ENCODE results near the gene ELK3. TPM values are rescaled to one million over a fixed set of nuclear protein-coding genes. Genes with fewer than 3 reads are reported as not detected.

Gene ELK3
- 17.8 TPM for total RNA-seq (2013)
- polyA plus RNA-seq: 10 to 100 TPM; 12.1 to 14.9 (median 14.6) TPM
- polyA minus RNA-seq: 11.4 and 17.2 TPM in 2 replicates
- total RNA-seq: 71.4 to 622 (median 120) reads per million in 11 experiments

DNA sequence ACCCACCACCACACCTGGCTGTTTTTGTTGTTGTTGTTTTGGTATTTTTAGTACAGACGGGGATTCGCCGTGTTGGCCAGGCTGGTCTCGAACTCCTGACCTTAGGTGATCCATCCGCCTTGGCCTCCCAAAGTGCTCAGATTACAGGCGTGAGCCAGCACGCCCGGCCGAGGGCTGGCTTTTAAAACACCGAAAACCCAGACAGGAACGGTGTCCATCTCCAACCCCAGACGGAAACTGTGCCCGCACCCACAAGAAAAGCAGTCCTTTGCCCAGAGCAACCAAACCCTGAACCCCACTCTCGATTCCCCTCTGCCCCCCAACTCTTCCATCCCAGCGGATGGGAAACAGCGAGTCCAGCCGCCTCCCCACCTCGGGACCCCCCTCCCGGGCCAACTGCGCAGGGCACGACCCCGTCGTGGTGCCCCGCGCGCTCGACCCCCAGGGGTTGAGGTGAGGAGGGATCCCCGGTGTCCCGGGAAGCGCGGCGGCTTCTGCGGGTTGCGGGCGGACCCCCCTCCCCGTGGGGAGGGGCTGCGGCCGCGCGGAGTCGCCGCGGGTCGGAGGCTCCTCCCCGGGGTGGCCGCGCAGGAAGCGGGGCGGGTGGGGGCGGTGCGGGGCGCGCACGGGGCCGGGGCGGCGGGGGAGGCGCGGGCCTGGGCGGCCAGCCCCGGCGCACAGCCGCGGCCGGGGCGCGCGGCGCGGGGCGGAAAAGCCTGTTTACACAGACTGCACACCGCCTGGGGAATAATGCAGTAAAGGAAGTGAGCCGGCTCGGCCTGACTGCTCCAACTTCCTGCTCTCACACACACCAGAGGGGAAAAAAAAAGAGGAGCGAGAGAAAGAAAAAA, at the start of gene ELK3:
Gene ELK3, plus strand, starts transcription at position 651 of the 851 bp plus-strand sequence.
- Mint-ChIP-seq H3K27ac (peak within 1 kb of the TSS; percentile 94 to 99 (median 98)), H3K27me3 (ENCODE audit: low read depth in 3 of 3) (peaks cover 0 to 5% (median 2%) of the 10 kb centered on the region in 3 donors), H3K4me3 (peak within 1 kb of the TSS; percentile 98 to 99), H3K4me1 (peaks cover 34% of the 10 kb centered on the region), H3K9me3 (no peaks in the 10 kb centered on the region), H3K36me3 (peaks cover 0 to 2% of the 10 kb centered on the region in 2 donors)
- H3K4me1 ChIP-seq (ENCODE audit: control insufficient read depth in 1 of 2, insufficient read depth in 2 of 2, low read length in 2 of 2): peaks cover 20 to 32% of the 10 kb centered on the region in 2 donors
- peak; percentile 68 to 82 (median 74) for DNase-seq
- TF ChIP-seq, protein P1, sequence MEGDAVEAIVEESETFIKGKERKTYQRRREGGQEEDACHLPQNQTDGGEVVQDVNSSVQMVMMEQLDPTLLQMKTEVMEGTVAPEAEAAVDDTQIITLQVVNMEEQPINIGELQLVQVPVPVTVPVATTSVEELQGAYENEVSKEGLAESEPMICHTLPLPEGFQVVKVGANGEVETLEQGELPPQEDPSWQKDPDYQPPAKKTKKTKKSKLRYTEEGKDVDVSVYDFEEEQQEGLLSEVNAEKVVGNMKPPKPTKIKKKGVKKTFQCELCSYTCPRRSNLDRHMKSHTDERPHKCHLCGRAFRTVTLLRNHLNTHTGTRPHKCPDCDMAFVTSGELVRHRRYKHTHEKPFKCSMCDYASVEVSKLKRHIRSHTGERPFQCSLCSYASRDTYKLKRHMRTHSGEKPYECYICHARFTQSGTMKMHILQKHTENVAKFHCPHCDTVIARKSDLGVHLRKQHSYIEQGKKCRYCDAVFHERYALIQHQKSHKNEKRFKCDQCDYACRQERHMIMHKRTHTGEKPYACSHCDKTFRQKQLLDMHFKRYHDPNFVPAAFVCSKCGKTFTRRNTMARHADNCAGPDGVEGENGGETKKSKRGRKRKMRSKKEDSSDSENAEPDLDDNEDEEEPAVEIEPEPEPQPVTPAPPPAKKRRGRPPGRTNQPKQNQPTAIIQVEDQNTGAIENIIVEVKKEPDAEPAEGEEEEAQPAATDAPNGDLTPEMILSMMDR (IDR thresholded peaks at IDR 0.05): no peak
- H3K9ac ChIP-seq (ENCODE audit: insufficient read depth, low read length, poor library complexity, severe bottlenecking): peak within 1 kb of the TSS; percentile 99
- H3K79me2 ChIP-seq (ENCODE audit: insufficient read depth, low read length): peaks cover 40% of the 10 kb centered on the region
- H4K20me1 ChIP-seq (ENCODE audit: insufficient read depth, low read length): peaks cover 22% of the 10 kb centered on the region
- intact Hi-C loops (cut with micrococcal nuclease): loop anchor here in 1 of 2 donors (2.0 kb wide), 1 partner anchor 17 kb away; no protein-coding TSS in a partner anchor
- H3K4me2 ChIP-seq (replicated peaks; ENCODE audit: extremely low read depth, low read length, poor library complexity, severe bottlenecking): peak within 1 kb of the TSS; percentile 94
- peak within 1 kb of the TSS; percentile 78 to 100 for H3K27ac ChIP-seq (ENCODE audit: low read depth in 1 of 2, low read length in 2 of 2)
- WGBS (ENCODE audit: insufficient coverage): 11% methylated on average over 25 of the region's 75 CpGs
- H3K9me3 ChIP-seq (replicated peaks in 1 of 2; ENCODE audit: control insufficient read depth in 1 of 2, insufficient read depth in 1 of 2, low read length in 2 of 2): no peaks in the 10 kb centered on the region
- no peaks in the 10 kb centered on the region for H3K27me3 ChIP-seq (ENCODE audit: control insufficient read depth in 2 of 2, insufficient read depth in 2 of 2, low read length in 2 of 2)
- no peaks in the 10 kb centered on the region for H3K36me3 ChIP-seq (replicated peaks in 1 of 2; ENCODE audit: control insufficient read depth in 1 of 2, insufficient read depth in 2 of 2, low read length in 2 of 2)
- H3K4me3 ChIP-seq (replicated peaks in 1 of 3; ENCODE audit: low read depth in 2 of 3, low read length in 3 of 3): peak within 1 kb of the TSS; percentile 82 to 96 (median 82)
- H2AFZ ChIP-seq (ENCODE audit: insufficient read depth, low read depth, low read length, poor library complexity, severe bottlenecking): peak within 1 kb of the TSS; percentile 95

DNA sequence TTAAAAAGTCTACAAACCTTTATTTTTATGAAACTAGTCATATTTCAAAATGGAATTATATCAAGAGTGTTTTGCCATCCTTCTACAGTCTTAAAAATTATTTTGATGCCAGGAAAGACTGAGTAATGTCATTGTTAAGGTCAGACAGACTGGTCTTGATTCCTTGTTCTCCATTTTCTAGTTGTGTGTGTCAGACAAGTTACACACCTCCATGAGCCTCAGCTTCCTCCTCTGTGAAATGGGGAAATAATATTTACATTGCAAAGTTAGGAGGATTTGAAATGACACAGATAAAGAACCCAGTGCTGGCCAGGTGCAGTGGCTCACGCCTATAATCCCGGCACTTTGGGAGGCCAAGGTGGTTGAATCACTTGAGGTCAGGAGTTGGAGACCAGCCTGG, 47.4 kb upstream of the ELK3 start:
- no CpG with 5 or more reads among the region's 2 CpGs for WGBS (ENCODE audit: insufficient coverage)
- Histone ChIP-seq H3K9me3 (replicated peaks in 1 of 2; ENCODE audit: control insufficient read depth in 1 of 2, insufficient read depth in 1 of 2, low read length in 2 of 2) (no peaks in the 10 kb centered on the region), H3K9ac (ENCODE audit: insufficient read depth, low read length, poor library complexity, severe bottlenecking) (no peak overlapping the region), H2AFZ (ENCODE audit: insufficient read depth, low read depth, low read length, poor library complexity, severe bottlenecking) (no peak overlapping the region), H3K4me3 (replicated peaks in 1 of 3; ENCODE audit: low read depth in 2 of 3, low read length in 3 of 3) (no peak overlapping the region), H3K36me3 (replicated peaks in 1 of 2; ENCODE audit: control insufficient read depth in 1 of 2, insufficient read depth in 2 of 2, low read length in 2 of 2) (no peaks in the 10 kb centered on the region), H3K79me2 (ENCODE audit: insufficient read depth, low read length) (no peaks in the 10 kb centered on the region), H3K4me2 (replicated peaks; ENCODE audit: extremely low read depth, low read length, poor library complexity, severe bottlenecking) (no peak overlapping the region), H3K27ac (ENCODE audit: low read depth in 1 of 2, low read length in 2 of 2) (no peak overlapping the region), H3K4me1 (ENCODE audit: control insufficient read depth in 1 of 2, insufficient read depth in 2 of 2, low read length in 2 of 2) (peaks cover 21 to 29% of the 10 kb centered on the region in 2 donors), H3K27me3 (ENCODE audit: control insufficient read depth in 2 of 2, insufficient read depth in 2 of 2, low read length in 2 of 2) (no peaks in the 10 kb centered on the region), H4K20me1 (ENCODE audit: insufficient read depth, low read length) (no peaks in the 10 kb centered on the region)
- Mint-ChIP-seq H3K36me3 (no peaks in the 10 kb centered on the region), H3K27me3 (ENCODE audit: low read depth in 3 of 3) (peaks cover 0 to 4% (median 1%) of the 10 kb centered on the region in 3 donors), H3K27ac (no peak overlapping the region), H3K4me1 (peaks cover 26% of the 10 kb centered on the region), H3K9me3 (peaks cover 0 to 2% (median 0%) of the 10 kb centered on the region in 7 donors), H3K4me3 (no peak overlapping the region)
- intact Hi-C loops (cut with micrococcal nuclease): no loop called here
- peak in 1 of 3 donors; percentile 18 for DNase-seq
- TF ChIP-seq, protein P1 (IDR thresholded peaks at IDR 0.05): no peak

Measured in CD14-positive monocyte (primary cell).